Fibroblast of villous mesenchyme (primary cell): ENCODE data around the gene TMTC2. TPM values are rescaled to one million over a fixed set of nuclear protein-coding genes. Genes with fewer than 3 reads are reported as not detected.
A peak's percentile ranks its signal among the peaks of the same experiment; 100 is the strongest.

ENCODE experiments used
- DNase-seq: peaks from one replicate; pipeline ENCODE4 v3.0.0-alpha.2; 2010; ENCODE audit warnings: low read depth
- H3K4me3 ChIP-seq: 2 replicates; pipeline ENCODE4 v1.5.1; 2011; ENCODE audit warnings: low read depth, mild to moderate bottlenecking, low read length
- total RNA-seq: library from RNA; depleted of rRNA; stranded (reverse); fragments of >200 nt; gene quantifications from 2 replicates; pipeline ENCODE4 v1.2.3, GENCODE V29; 2012
- TF ChIP-seq, protein P1 (sequence below): IDR thresholded peaks from 2 replicates; pipeline ENCODE4 v1.5.1; 2012; ENCODE audit warnings: low read depth, mild to moderate bottlenecking, low read length; ENCODE audit not compliant: insufficient read depth

The TMTC2 gene
- total RNA-seq, 1 donor = 5.2 TPM

DNA sequence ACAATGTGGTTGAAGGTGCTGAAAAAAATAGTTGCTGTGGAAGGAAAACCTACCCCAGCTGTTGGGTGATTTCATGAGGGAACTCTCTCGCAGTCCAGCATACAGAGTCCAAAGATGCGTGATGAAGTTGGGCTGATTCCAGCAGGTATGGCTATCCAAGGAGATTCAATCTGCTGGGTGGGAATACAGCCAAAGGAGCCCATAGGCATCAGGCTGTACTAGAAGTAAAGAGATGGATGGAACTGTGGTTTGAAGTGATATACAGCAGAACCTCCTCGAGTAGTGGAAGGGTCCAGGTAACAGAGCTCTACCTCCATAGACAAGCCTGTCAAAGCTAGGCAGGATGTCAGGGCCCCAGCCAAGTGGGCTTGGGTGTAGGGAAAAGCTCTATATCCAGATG is 11.5 kb upstream of the TMTC2 start:
- H3K4me3 ChIP-seq = no peak overlapping the region
- TF ChIP-seq, protein P1, sequence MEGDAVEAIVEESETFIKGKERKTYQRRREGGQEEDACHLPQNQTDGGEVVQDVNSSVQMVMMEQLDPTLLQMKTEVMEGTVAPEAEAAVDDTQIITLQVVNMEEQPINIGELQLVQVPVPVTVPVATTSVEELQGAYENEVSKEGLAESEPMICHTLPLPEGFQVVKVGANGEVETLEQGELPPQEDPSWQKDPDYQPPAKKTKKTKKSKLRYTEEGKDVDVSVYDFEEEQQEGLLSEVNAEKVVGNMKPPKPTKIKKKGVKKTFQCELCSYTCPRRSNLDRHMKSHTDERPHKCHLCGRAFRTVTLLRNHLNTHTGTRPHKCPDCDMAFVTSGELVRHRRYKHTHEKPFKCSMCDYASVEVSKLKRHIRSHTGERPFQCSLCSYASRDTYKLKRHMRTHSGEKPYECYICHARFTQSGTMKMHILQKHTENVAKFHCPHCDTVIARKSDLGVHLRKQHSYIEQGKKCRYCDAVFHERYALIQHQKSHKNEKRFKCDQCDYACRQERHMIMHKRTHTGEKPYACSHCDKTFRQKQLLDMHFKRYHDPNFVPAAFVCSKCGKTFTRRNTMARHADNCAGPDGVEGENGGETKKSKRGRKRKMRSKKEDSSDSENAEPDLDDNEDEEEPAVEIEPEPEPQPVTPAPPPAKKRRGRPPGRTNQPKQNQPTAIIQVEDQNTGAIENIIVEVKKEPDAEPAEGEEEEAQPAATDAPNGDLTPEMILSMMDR = no peak
- no peak for DNase-seq

DNA sequence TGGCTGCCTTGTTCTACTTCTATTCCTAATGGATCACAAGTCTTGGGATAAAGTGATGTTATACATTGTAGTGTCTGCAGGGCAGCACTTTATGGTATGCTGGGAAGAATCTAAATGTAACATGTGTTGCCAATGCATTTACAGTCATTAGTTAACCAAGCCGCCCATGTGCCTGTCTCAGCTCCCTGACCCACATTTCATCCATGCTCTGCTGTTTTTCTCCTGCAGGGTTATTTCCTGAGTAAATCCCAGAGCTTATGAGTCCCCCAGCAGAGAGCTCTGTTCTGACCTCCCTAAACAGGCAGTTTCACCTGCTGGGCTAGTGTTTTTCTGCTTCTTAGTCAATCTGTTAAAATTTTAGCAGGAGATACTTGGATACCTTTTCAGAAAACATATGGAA is 4.4 kb upstream of the TMTC2 start:
- H3K4me3 ChIP-seq = no peak overlapping the region
- DNase-seq = no peak
- TF ChIP-seq, protein P1 = no peak

DNA sequence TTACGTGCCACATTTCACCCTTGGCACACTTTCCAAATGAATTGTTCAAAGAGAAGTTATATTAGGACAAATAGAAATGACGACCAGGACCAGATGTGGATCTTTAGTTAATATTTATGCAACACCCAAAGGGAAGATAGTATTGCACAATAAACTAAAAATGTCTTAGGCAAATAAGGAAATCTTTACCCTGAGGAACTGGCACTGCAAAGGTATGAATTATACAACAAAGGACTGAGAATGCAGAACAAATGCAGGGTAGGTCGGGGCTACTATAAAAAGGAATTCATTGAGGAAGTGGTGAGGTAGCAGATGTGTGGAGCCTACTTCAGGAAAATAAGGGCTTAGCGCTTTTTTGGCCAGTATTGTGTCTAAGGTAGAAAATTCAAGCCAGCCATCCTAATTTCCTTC is 3.9 kb upstream of the TMTC2 start:
- TF ChIP-seq, protein P1 = no peak
- no peak overlapping the region for H3K4me3 ChIP-seq
- DNase-seq = peak; percentile 2

- DNase-seq = peak; percentile 87
- peak overlapping the region; percentile 79 for H3K4me3 ChIP-seq
- TF ChIP-seq, protein P1 = peak; percentile 76
These were observed 927 bp upstream of the TMTC2 start for GRCh38 chr12:82685790-82686167.

DNA sequence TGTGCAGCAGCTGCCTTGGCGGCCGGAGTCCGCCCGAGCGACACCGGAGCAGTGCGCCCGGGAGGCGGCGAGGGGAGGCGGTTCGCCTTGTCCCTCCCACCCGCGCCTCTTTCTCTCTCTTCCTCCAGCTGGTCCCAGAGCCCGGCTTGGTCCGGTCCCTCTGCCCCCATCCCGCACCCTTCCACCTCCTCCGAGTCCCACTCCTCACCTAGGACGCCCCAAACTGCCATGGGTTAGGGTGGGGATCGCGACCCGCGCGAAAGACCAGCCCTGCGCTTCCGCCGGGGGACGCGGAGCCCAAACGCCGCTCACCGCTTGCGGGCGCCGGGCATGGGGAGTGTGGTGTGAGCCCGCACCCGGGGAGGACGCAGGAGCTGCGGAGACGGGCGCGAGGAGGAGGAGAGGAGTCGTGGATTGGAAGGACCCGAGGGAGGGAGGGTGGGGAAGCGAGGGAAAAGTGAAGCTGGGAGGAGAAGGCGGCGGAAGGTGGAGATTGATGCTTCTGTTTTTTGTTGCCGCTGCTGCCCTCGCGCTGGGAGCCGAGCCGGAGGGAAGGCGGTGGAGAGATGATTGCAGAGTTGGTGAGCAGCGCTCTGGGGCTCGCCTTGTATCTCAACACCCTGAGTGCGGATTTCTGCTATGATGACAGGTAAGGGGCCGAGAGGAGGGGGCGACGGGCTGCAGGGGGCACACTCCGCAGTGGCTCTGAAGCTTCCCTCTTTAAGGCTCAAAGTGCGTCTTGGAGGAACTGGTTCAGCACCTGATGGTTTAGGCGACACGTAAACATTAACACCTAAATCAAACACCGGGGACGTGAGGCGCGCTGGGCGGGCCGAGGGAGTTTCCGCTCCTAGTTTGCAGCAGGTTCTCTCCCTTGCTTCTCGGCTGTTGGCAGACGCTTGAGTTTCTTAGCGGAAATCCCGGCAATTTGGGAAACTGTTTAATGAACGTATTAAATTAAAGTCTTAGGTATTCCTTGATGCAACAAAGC is 610 bp downstream of the TMTC2 start:
- DNase-seq = peak; percentile 18
- TF ChIP-seq, protein P1 = no peak
- peak overlapping the region; percentile 79 for H3K4me3 ChIP-seq

DNA sequence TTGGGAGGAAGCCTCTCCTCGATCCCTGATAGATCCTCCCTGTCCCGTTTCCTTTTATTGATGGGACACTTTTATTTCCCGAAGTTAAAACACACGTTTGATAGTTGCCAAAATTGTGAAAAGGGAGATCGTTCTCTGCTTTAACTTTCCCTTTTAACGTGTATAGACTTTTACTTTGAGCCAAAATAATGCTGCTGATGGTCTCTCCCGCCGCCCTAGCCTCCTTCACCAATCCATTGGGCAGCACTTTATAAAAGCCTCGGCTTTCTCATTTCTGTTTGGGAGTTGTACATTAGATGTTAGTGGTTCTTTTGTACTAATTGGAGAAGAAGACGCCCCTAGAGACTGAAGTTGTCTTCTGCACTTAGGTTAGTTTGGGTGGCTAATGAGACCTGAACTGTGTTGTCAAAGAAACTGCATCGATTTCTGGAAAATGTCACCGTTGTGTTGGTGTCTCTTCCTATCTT is 1.4 kb downstream of the TMTC2 start:
- H3K4me3 ChIP-seq = peak overlapping the region; percentile 79
- peak; percentile 9 for DNase-seq
- TF ChIP-seq, protein P1 = no peak
